ENCODE measurements around the gene NLRP6.
A peak's percentile ranks its signal among the peaks of the same experiment; 100 is the strongest.

Gene NLRP6

DNA sequence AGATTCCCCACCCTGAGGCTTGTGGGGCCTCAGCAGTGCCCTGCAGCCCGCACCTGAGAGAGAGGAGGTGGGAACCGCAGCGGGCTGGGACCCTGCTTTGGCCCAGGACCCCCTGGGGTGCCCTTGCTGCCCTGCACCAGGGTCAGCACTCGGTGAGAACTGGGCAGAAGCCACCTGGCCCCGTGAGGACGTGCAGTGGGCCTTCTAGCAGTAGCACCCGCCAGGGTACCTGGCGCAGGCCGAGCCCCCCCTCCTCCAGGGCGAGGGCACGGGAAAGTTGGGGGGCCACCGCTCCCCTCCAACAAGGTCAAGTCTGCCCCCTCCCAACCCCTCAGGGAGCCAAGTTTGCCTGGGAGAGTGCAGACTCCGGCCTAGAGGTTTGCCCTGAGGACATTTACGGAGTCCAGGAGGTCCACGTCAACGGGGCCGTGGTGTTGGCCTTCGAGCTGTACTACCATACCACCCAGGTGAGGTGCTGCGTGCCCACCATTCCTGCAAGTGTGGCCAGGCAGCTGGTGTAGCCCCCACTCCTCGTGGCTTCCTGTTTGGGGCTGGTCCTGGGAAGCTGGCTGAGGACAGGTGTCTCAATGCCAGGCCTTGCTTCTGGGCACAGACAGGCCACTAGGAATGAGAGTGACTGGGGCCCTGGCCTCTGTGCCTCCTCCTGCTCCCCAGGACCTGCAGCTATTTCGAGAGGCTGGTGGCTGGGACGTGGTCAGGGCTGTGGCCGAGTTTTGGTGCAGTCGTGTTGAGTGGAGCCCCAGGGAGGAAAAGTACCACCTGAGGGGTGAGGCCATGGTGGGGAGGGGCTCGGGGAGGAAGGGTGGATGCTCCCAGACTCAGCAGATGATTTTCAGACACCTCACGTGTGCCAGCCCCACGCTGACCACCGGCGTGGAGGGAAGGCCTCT lies 14.3 kb downstream of the NLRP6 start:
- Mint-ChIP-seq H3K4me1 (ENCODE audit: low read depth) (peaks cover 29% of the 10 kb centered on the region), H3K27me3 (no peaks in the 10 kb centered on the region), H3K4me3 (no peak overlapping the region), H3K9me3 (ENCODE audit: low read depth) (no peaks in the 10 kb centered on the region), H3K27ac (peak overlapping the region; percentile 16), H3K36me3 (no peaks in the 10 kb centered on the region)

DNA sequence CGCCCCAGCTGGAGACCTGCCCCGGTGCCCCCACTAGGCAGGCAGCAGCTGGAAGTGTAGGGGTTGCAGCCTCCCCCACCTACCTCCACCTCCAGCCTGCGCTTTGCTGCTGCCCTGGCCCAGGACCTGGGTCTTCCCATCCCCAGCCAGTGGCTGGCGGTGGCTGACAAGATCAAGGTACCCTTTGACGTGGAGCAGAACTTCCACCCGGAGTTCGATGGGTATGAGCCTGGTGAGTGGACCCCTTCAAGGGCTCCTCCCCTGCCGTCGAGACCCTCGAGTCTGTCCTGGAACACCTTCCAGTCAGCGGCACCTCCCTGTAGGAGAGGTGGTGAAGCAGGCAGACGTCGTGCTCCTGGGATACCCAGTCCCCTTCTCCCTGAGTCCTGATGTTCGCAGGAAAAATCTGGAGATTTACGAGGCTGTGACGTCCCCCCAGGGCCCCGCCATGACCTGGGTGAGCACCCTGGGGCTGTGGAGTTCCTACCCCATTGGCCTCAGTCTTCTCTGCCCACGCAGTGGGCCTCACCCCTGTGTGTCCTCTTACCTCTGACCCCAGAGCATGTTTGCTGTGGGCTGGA lies 15.2 kb downstream of the NLRP6 start:
- Mint-ChIP-seq H3K27ac (no peak overlapping the region), H3K4me3 (no peak overlapping the region), H3K9me3 (ENCODE audit: low read depth) (no peaks in the 10 kb centered on the region), H3K27me3 (no peaks in the 10 kb centered on the region), H3K36me3 (no peaks in the 10 kb centered on the region), H3K4me1 (ENCODE audit: low read depth) (peaks cover 30% of the 10 kb centered on the region)

DNA sequence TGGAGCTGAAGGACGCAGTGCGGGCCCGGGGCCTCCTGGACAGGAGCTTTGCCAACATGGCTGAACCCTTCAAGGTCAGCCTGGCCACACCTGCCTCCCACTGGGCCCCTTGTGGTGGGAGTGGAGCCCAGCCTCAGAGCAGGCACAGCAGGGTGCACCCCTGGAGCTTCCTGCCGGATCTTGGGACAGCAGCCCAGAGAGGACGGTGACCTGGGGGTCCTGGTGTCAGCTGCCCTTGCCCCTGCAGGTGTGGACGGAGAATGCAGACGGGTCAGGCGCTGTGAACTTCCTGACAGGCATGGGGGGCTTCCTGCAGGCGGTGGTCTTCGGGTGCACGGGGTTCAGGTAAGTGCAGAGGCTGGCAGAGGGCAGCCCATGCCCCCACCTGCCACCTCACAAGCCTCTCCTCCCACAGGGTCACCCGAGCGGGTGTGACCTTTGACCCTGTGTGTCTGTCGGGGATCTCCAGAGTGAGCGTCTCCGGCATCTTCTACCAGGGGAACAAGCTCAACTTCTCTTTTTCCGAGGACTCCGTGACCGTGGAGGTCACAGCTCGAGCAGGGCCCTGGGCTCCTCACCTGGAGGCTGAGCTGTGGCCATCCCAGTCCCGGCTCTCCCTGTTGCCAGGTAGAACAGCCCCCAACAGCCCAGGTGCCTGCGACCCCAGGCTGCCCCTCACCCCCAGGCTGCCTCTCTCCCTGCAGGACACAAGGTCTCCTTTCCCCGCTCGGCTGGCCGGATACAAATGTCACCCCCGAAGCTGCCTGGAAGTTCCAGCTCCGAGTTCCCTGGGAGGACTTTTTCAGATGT lies 15.8 kb downstream of the NLRP6 start:
- no peaks in the 10 kb centered on the region for H3K36me3 Mint-ChIP-seq
- H3K27ac Mint-ChIP-seq: no peak overlapping the region
- peaks cover 33% of the 10 kb centered on the region for H3K4me1 Mint-ChIP-seq (ENCODE audit: low read depth)
- H3K27me3 Mint-ChIP-seq: no peaks in the 10 kb centered on the region
- H3K9me3 Mint-ChIP-seq (ENCODE audit: low read depth): no peaks in the 10 kb centered on the region
- no peak overlapping the region for H3K4me3 Mint-ChIP-seq

DNA sequence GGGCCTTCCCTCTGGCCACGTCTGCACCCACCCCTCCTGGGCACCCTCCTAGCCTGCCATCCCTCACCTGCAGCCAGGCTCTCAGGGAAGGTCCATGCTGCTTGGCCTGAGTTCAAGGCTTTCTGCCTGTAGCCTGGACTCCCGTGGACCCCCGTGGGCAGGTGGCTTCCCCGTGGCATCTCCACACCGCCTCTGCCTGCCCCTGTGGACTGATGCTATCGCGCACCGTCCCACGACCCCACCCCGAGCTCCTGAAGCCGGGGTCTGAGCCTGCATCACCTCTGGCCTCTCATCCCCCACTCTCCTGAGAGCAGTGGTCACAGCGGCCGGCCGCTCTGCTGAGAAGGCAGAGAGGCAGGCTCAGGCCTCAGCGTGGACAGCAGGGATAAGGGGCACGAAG lies 16.6 kb downstream of the NLRP6 start:
- Mint-ChIP-seq H3K4me3 (no peak overlapping the region), H3K27ac (no peak overlapping the region), H3K36me3 (no peaks in the 10 kb centered on the region), H3K27me3 (no peaks in the 10 kb centered on the region), H3K9me3 (ENCODE audit: low read depth) (no peaks in the 10 kb centered on the region), H3K4me1 (ENCODE audit: low read depth) (peaks cover 33% of the 10 kb centered on the region)

DNA sequence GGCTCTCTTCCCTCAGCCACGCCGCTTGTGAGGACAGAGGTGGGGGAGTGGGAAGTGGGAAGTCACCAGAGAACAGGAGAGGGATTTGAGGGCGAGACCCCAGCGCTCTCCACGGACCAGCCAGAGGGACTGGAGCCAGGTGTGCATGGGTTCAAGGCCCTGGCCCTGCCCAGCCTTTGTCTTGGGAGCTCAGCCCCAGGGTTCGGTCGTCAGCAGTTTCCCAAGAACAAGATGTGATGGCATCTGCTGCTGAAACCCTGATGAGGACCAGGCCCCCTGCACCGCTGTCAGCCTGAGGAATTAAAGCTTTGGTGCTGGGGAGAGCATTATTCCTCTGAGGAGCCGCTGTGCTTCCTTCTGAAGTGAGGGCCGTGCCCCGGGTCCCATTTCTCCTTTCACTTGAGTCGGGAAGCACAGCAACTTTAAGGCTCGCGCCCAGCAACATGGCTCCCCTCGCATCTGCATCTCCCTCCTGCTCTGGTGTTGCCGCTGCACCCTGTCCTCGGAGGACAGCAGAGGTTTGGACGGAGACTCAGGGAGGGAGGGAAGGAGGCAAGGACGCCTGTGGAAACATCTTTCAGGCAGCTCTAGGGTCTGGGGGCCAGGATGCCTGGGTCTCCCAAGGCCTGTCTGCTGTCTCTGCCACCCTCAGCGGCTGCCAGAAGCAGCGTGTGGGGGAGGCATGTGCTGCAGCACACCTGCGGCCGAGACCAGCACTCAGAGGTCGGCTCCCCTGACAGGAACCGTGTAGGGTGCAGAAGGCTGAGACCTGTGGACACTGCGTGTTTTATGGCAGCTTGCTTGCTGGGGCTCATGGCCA lies 17.4 kb downstream of the NLRP6 start:
- H3K27me3 Mint-ChIP-seq: no peaks in the 10 kb centered on the region
- H3K36me3 Mint-ChIP-seq: no peaks in the 10 kb centered on the region
- peak overlapping the region; percentile 17 for H3K4me3 Mint-ChIP-seq
- peaks cover 39% of the 10 kb centered on the region for H3K4me1 Mint-ChIP-seq (ENCODE audit: low read depth)
- H3K27ac Mint-ChIP-seq: no peak overlapping the region
- no peaks in the 10 kb centered on the region for H3K9me3 Mint-ChIP-seq (ENCODE audit: low read depth)

DNA sequence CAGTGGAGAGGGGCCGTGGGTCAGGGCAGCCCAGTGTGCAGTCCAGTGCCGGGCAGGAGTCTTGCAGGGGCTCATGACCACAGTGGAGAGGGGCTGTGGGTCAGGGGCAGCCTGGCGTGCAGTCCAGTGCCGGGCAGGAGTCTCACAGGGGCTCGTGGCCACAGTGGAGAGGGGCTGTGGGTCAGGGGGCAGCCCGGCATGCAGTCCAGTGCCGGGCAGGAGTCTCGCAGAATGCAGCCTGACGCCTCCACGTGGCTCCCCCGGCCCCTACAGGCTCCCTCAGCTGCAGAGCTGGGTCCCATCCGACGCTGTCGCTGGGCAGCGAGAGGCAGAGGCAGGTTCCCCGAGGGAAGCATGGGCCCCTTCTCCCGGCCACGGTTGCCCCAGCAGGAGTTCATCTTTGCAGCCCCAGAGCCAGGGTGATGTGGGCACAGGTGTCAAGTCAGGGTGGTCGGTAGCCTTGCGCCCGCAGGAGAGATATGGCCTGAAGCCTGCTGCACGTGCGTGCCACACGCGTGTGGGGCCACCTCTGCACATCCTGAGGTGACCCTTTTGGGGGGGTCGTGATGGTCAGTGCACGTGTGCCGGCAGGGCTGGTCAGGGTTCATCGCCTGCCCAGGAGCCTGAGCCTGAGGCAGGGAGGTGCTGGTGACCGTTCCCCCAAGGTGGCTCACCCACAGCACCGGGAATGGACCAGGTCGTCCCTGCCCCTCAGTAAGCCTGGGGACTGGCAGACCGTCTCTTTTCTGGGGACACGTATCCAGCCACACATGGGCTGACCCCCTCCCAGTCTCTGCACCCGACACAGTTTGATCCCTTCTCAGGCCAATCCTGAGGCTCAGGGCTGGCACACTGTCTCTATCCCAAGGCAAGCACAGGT lies 18.2 kb downstream of the NLRP6 start:
- Mint-ChIP-seq H3K9me3 (ENCODE audit: low read depth) (no peaks in the 10 kb centered on the region), H3K4me1 (ENCODE audit: low read depth) (peaks cover 38% of the 10 kb centered on the region), H3K4me3 (no peak overlapping the region), H3K27ac (no peak overlapping the region), H3K27me3 (no peaks in the 10 kb centered on the region), H3K36me3 (no peaks in the 10 kb centered on the region)

DNA sequence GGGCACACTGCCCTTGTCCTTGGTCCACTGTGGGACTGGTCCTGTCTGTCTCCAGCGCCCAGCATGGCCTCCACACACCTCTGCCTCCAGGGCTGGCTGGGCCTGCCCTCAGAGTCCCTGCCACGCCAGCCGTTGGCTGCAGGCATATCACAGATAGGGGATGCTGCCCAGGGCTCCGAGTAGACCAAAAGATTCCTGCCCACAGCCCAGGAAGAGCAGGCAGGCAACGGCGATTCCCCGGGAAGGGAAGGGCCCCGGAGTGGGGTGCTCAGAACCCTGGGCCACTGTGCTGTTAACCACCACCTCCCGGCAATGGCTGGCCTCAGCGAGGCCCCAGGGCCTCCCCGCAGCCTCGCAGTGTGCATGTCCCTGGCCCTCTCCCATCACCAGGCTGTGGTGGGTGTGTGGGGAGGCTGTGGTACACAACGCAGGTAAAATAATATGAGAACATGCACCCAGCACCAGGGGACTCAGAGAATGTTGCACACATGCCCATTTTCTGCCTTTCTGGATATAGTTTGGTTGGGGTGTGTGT lies 18.9 kb downstream of the NLRP6 start:
- Mint-ChIP-seq H3K4me1 (ENCODE audit: low read depth) (peaks cover 36% of the 10 kb centered on the region), H3K36me3 (no peaks in the 10 kb centered on the region), H3K27me3 (no peaks in the 10 kb centered on the region), H3K9me3 (ENCODE audit: low read depth) (no peaks in the 10 kb centered on the region), H3K27ac (peak overlapping the region; percentile 89), H3K4me3 (no peak overlapping the region)

DNA sequence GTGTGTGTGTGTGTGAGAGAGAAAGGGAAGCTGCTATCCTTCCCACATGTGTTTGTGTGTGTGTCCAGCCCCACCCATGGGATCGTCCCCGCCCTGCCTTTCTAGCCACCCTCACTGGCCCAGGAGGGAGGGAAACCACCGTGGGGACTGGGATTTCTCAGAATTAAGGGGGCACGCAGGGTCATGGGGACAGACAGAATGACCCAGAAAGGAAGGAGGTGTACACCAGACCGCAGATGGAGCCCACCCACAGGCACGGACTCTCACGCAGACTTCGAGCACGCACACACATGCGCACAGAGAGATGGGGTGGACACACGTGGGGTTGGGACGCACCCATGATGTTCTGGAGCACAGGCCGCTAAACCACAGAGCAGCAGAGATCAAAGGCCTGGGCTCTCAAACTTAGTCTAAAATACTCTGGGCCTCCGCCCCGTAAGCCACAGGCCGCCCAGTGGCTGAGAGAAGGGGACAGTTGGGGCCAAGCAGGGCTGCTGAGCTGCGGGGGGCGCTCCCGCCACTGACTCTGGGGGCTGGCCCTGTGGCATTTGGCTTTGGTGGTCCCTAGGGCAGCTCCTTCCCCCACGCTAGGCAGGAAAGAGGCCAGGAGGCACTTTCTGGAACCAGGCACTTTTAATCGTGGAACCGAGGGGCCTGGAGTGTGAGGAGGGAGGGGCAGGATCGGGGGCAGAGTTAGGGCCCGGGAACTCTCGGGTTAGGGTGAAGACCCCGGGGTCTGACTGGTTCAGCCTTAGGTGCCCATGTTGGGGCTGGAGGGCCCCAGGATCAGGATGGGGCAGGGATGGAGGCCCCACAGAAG lies 19.6 kb downstream of the NLRP6 start:
- H3K4me1 Mint-ChIP-seq (ENCODE audit: low read depth): peaks cover 37% of the 10 kb centered on the region
- no peak overlapping the region for H3K4me3 Mint-ChIP-seq
- no peaks in the 10 kb centered on the region for H3K27me3 Mint-ChIP-seq
- no peaks in the 10 kb centered on the region for H3K36me3 Mint-ChIP-seq
- H3K9me3 Mint-ChIP-seq (ENCODE audit: low read depth): no peaks in the 10 kb centered on the region
- peak overlapping the region; percentile 89 for H3K27ac Mint-ChIP-seq

DNA sequence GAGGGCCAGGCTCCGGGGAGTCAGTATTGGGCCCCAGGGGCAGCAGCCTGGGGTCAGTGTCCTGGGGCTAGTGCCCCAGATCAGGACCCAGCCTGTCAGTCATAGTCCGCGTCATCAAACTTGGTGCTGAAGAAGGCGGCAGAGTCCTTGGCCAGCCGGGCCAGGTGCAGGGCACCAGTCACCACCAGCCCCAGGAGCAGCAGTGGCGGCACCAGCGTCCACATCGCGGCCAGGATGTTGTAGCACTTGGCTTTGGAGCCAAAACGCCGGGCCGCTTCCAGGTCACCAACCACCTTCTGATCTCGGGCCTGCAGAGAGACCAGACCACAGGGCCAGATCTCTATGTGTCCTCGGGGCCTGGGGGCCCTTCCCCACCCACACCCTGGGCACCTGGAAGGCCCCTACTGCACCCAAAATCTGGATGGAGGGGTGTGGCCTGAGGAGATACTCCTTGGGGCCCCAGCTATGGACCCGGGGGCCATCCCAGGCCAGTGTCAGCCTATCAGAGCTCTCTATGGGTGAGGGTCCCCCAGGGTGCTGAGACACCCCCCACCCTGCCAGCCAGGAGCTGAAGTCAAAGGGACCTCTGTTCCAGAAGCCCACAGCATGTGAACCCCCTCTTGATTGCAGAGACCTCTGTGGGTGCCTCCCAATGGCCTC lies 20.3 kb downstream of the NLRP6 start:
- H3K27me3 Mint-ChIP-seq: no peaks in the 10 kb centered on the region
- H3K36me3 Mint-ChIP-seq: no peaks in the 10 kb centered on the region
- H3K4me1 Mint-ChIP-seq (ENCODE audit: low read depth): peaks cover 41% of the 10 kb centered on the region
- no peaks in the 10 kb centered on the region for H3K9me3 Mint-ChIP-seq (ENCODE audit: low read depth)
- no peak overlapping the region for H3K4me3 Mint-ChIP-seq
- no peak overlapping the region for H3K27ac Mint-ChIP-seq

DNA sequence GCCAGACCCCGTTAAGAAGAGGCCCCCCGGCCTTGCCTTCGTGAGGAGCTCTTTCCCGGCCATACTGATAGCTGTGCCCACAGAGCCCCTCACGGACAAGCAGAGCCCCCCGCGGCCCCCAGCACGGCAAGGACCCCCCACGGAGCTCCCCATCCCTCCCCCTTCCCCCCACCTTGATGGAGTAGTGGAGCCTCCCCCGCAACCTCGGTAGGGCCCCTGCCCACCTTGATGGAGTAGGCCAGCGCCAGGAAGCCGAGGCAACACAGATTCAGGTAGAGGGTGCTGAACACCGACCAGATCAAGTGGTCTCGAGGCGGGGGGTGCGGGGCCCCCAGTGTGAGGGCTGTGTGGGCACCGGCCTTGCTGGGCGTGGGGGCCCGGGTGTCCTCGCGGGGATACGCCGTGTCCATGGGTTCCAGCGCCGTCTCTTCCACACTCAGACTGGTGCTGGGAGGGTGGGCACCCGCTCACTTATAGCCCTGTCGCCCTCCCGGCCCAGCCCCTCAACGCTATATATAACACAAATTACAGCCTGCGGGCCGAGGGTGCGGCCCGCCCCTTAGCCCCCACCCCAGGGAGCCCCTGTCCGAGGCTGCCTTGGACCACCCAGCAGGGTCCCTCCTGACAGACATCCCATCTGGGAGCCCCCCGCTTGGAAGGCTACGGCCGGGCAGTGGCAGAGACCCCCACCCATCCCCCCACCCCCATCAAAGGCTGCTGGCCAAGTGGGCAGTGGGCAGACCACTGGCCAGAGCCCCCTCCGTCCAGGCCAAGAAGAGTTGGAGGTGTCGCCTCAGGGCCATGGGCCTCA lies 21.1 kb downstream of the NLRP6 start, which contains the start of gene IFITM5:
TSS of gene IFITM5 (minus strand) at position 446 of the 811 bp plus-strand sequence. CDS start at position 410, 36 bp downstream.
- Mint-ChIP-seq H3K27me3 (no peaks in the 10 kb centered on the region), H3K9me3 (ENCODE audit: low read depth) (no peaks in the 10 kb centered on the region), H3K27ac (no peak within 1 kb of the TSS), H3K4me1 (ENCODE audit: low read depth) (peaks cover 46% of the 10 kb centered on the region), H3K4me3 (peak within 1 kb of the TSS; percentile 27), H3K36me3 (no peaks in the 10 kb centered on the region)

DNA sequence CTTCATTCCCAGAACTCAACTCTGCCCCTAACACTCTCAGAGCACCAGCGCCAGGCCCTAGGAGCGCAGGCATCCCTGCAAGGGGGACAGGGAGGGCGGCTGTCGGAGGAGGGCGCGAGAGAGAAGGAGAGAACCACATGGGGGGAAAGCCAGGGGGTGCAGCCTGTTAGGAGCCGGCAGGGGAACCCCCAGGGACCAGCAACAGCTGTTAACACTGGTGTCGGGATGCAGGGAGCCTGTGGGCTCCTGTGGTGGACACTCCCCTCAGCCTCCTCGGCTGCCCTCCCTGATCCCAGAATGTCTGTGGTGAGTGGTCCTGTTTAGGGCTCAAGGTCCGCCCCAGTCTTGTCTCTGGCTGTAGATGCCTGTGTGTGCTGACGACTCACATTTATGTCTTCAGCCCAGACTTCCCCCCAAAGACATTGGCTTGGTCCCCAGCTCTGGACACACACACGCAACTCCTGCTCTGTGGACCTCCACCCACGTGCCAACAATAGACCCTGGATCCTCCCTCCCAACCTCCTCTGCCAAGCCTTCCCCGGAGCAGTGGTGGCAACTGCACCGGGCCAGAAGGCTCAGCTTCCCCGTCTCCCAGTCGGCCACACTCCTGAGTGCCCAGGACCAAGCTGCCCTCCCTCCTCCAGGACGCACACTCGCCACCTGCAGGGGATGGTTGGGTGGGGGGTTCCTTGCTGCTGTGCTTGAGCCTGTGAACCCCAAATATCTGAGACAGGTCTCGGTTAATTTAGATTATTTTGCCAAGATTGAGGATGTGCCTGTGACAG lies 21.9 kb downstream of the NLRP6 start:
- peaks cover 47% of the 10 kb centered on the region for H3K4me1 Mint-ChIP-seq (ENCODE audit: low read depth)
- H3K9me3 Mint-ChIP-seq (ENCODE audit: low read depth): no peaks in the 10 kb centered on the region
- no peak overlapping the region for H3K27ac Mint-ChIP-seq
- H3K4me3 Mint-ChIP-seq: peak overlapping the region; percentile 27
- no peaks in the 10 kb centered on the region for H3K36me3 Mint-ChIP-seq
- no peaks in the 10 kb centered on the region for H3K27me3 Mint-ChIP-seq

Data from activated naive CD8-positive, alpha-beta T cell (primary cell).